GM19035 (cell line): ENCODE results near the gene CLPTM1.
A peak's percentile ranks its signal among the peaks of the same experiment; 100 is the strongest.
"Not testable (repeated sequence)": the region's sequence is repeated elsewhere in the genome, so short reads cannot be mapped to it uniquely, and the experiment has no call there.

Source experiments
- ATAC-seq: cut with Tn5 transposase; IDR thresholded peaks from one replicate; pipeline ENCODE4 v1.9.1; 2021; ENCODE audit not compliant: unreplicated experiment

Gene CLPTM1, protein sequence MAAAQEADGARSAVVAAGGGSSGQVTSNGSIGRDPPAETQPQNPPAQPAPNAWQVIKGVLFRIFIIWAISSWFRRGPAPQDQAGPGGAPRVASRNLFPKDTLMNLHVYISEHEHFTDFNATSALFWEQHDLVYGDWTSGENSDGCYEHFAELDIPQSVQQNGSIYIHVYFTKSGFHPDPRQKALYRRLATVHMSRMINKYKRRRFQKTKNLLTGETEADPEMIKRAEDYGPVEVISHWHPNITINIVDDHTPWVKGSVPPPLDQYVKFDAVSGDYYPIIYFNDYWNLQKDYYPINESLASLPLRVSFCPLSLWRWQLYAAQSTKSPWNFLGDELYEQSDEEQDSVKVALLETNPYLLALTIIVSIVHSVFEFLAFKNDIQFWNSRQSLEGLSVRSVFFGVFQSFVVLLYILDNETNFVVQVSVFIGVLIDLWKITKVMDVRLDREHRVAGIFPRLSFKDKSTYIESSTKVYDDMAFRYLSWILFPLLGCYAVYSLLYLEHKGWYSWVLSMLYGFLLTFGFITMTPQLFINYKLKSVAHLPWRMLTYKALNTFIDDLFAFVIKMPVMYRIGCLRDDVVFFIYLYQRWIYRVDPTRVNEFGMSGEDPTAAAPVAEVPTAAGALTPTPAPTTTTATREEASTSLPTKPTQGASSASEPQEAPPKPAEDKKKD

DNA sequence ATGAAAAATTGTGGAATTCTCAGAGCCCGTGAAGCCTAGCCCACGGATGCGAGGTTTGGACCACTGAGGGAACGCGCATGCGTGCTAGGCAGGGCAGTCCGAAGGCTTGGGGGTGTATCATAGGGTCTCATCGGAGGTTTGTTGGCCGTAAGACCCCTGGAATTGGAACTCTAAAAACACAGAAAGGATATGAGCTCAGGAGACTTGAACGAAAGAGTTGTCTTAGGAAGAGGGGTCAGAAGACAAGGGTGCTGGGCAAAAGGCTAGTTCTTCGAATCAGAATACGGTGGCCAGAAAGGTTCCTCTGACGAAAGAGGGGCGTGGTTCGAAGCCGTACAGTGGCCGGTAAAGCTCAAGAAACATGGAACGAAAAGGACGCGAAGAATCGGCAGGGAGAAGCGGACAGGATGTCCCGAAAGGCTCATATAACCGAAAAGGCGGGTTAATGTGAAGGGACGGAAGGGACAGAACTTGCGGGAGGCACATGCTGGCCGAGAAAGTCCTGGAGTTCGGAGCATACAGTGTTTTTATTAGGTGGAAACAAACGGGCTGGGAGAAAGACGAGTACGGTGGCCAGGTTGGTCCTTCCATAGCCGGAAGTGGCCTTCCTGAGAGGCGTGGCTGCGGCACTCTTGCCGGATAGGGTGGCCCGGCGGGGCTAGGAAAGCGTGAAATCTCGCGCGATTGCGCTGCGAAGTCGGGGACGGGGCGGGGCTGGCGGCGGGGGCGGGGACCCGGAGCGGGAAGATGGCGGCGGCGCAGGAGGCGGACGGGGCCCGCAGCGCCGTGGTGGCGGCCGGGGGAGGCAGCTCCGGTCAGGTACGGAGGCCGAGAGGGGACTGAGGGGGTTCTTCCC, at the start of gene CLPTM1:
TSS of gene CLPTM1 (plus strand) at position 732 of the 856 bp plus-strand sequence. CDS start at position 748, 16 bp downstream.
- peak; percentile 83 for ATAC-seq

GRCh38 chr19:44905437-44906160, 49.6 kb upstream of the CLPTM1 start, which contains the start of gene APOE:
APOE (plus strand) TSS chr19:44905796; CDS start chr19:44906625, 829 bp downstream.
- no peak for ATAC-seq

DNA sequence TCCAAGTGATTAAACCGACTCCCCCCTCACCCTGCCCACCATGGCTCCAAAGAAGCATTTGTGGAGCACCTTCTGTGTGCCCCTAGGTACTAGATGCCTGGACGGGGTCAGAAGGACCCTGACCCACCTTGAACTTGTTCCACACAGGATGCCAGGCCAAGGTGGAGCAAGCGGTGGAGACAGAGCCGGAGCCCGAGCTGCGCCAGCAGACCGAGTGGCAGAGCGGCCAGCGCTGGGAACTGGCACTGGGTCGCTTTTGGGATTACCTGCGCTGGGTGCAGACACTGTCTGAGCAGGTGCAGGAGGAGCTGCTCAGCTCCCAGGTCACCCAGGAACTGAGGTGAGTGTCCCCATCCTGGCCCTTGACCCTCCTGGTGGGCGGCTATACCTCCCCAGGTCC, 47.6 kb upstream of the CLPTM1 start:
- no peak for ATAC-seq

GRCh38 chr19:44908074-44908835, 46.9 kb upstream of the CLPTM1 start:
- ATAC-seq = no peak

DNA sequence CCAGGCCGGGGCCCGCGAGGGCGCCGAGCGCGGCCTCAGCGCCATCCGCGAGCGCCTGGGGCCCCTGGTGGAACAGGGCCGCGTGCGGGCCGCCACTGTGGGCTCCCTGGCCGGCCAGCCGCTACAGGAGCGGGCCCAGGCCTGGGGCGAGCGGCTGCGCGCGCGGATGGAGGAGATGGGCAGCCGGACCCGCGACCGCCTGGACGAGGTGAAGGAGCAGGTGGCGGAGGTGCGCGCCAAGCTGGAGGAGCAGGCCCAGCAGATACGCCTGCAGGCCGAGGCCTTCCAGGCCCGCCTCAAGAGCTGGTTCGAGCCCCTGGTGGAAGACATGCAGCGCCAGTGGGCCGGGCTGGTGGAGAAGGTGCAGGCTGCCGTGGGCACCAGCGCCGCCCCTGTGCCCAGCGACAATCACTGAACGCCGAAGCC, 46.3 kb upstream of the CLPTM1 start:
- ATAC-seq = no peak

GRCh38 chr19:44909775-44910174, 45.4 kb upstream of the CLPTM1 start:
- no peak for ATAC-seq

- ATAC-seq = not testable (repeated sequence)
These were observed 43.3 kb upstream of the CLPTM1 start for GRCh38 chr19:44911896-44912295.

DNA sequence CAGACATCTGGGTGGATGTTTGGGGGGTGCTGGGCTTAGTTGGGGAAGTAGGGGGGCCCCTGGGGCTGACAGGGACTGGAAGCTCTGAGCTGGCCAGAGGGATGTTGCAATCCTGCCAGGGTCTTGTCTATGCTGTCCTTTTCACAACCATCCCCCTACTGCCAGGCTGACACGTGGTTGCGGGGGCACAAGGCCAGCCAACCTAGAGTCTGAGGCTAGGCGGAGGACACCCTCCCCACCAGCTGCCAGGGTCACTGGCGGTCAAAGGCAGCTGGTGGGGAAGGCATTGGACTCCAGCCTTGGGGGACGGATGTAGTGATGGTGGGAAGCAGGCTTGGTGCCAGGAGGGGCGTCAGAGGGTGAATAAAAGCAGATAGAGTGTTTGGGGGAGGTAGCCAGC, 42.3 kb upstream of the CLPTM1 start:
- ATAC-seq = no peak

DNA sequence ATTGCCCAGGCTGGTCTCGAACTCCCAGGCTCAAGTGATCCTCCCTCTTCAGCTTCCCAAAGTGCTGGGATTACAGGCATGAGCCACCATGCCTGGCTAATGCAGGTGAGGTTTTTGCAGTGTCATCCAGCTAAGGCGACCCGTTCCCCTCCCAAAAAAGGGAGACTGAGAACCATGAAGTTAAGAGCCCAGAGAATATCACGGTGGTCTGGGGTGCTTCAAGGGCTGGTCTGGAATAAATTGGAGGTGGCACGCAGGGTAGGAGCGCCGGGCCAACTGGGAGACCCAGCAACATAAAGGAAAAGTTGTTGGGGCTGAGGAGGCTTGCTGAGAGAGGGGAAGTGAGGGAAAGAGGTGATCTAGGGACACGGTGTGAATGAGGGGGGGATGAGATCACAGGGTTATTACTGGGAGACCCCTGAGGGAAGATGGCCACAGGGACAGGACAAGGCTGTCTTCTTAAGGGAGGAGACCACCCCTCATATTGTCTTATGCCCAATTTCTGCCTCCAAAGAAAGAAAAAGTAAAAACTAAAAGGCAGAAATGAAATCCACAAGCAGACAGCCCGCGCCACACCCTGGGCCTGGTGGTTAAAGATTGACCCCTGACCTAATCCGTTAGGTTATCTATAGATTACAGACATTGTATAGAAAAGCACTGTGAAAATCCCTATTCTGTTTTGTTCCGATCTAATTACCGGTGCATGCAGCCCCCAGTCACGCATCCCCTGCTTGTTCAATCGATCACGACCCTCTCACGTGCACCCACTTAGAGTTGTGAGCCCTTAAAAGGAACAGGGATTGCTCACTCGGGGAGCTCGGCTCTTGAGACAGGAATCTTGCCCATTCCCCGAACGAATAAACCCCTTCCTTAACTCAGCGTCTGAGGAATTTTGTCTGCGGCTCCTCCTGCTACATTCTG, 41.4 kb upstream of the CLPTM1 start:
- ATAC-seq = not testable (repeated sequence)

GRCh38 chr19:44914433-44915206, 40.6 kb upstream of the CLPTM1 start, which contains the start of gene APOC1:
APOC1 (plus strand) TSS chr19:44914608; CDS start chr19:44914892, 284 bp downstream.
- ATAC-seq = peak; percentile 87

DNA sequence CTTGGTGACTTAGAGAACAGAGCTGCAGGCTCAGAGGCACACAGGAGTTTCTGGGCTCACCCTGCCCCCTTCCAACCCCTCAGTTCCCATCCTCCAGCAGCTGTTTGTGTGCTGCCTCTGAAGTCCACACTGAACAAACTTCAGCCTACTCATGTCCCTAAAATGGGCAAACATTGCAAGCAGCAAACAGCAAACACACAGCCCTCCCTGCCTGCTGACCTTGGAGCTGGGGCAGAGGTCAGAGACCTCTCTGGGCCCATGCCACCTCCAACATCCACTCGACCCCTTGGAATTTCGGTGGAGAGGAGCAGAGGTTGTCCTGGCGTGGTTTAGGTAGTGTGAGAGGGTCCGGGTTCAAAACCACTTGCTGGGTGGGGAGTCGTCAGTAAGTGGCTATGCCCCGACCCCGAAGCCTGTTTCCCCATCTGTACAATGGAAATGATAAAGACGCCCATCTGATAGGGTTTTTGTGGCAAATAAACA, 30.9 kb upstream of the CLPTM1 start:
- ATAC-seq = no peak

- no peak for ATAC-seq
These were observed 29.9 kb upstream of the CLPTM1 start for GRCh38 chr19:44925114-44925891.

- not testable (repeated sequence) for ATAC-seq
These were observed 28.7 kb upstream of the CLPTM1 start for GRCh38 chr19:44926245-44927077.

DNA sequence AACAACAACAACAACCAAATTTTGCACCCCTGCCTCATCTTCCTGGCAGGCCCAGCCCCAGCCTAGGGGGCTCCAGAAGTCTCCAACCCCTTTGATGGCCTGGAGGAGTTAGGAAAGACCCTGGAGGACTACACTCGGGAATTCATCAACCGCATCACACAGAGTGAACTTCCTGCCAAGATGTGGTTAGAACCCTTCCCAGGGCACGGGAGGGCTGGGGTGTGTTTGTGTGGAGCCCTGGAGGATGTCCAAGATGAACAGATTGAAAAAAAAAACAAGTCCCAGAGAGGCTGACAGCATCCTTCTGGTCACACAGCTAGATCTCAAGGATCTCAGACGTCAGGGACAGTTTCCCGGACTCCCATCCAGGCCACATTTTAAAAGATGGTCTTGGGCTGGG, 27.4 kb upstream of the CLPTM1 start:
- no peak for ATAC-seq

DNA sequence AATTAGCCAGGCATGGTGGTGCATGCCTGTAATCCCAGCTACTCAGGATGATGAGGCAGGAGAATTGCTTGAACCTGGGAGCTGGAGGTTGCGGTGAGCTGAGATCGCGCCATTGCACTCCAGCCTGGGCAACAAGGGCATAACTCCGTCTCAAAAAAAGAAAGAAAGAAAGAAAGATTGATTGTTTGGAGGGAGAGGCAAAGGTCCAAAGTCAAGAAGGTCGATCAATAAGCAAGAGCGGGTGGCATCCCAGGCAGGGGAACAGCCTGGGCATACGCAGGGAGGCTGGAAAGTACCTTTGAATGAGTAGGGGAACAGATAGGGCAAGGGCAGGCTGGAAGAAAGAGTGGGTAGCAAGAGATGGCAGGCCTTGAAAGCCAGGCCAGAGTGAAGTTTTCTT, 25.1 kb upstream of the CLPTM1 start:
- no peak for ATAC-seq

DNA sequence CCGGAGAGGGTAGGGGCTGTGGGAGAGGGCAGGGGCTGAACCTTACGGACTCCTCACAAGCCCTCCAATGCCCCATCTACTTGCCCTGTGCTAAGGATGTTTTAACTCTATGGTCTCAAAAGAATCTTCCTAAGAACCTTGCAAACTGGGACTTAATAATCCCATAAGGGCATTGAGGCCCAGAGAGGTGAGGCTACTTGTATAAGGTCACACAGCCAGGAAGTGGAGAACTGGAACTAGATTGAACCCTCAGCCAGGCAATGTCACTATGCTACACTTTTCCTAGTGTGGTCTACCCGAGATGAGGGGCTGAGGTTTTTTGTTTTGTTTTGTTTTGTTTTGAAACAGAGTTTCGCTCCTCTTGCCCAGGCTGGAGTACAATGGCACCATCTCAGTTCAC, 23.6 kb upstream of the CLPTM1 start:
- ATAC-seq = no peak
